ENCODE results near the gene AQP7. TPM values are rescaled to one million over a fixed set of nuclear protein-coding genes. Genes with fewer than 3 reads are reported as not detected.

Gene AQP7
- total and polyA plus RNA-seq, 3 experiments from 2014 or later = not detected

DNA sequence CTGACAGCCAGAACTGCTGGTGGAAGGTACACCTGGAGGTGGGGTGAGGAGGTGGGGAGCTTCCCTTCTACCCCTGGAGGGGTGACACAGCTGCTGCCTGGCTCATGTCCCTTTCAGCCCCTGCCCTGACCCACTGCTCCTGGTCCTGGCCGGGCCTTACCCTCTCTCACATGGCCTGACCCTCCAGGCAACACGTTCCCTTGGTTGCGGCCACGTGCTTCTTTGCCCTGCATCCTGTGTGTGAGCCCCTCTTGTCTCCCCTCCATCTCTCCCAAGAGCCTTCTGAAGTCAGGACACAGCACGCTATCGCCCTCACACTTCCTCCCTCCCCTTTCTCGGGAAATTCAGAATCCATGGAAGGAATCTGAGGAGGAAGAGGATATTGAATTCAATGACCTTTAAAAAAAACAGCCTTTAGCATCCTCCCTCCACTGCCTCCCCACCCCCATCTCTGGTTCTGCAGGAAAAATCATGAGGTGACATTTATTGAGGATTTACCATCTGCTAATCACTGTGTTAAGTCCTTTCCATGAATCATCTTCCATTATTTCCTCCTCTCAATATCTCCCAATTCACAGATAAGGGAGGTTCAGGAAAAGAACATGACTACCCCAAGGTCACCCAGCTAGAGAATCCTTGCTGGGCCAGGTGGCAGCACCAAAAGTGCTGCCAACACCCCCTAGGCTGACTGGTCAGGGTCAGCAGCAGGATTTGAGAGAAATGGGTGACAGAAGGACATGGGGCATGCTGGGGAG lies 36.7 kb upstream of the AQP7 start:
- POLR2A ChIA-PET = no interaction called here
- no peak for DNase-seq
- CTCF ChIA-PET = interaction anchor here (1.0 to 4.9 kb wide), 2 partner anchors 13 to 23 kb away, joined by 3 to 27 read pairs; no protein-coding TSS in a partner anchor
- H3K9me3 Mint-ChIP-seq = no peaks in the 10 kb centered on the region
- Histone ChIP-seq H3K9me3 (ENCODE audit: low read length) (no peaks in the 10 kb centered on the region), H3K4me3 (ENCODE audit: low read length) (no peak overlapping the region), H3K27ac (ENCODE audit: low read depth, low read length) (no peak overlapping the region), H3K4me1 (ENCODE audit: insufficient read depth, low read length) (no peaks in the 10 kb centered on the region), H3K36me3 (ENCODE audit: insufficient read depth, low read length) (peaks cover 17% of the 10 kb centered on the region), H3K27me3 (ENCODE audit: insufficient read depth, low read length, poor library complexity, severe bottlenecking) (no peaks in the 10 kb centered on the region)
- H3K36me3 Mint-ChIP-seq = peaks cover 4 to 39% (median 7%) of the 10 kb centered on the region in 3 donors
- no peaks in the 10 kb centered on the region for H3K27me3 Mint-ChIP-seq
- H3K4me3 Mint-ChIP-seq = peak overlapping the region in 1 of 7 donors; percentile 48
- peaks cover 4 to 22% (median 9%) of the 10 kb centered on the region in 3 donors for H3K4me1 Mint-ChIP-seq
- peak overlapping the region in 2 of 8 donors; percentile 29 to 43 for H3K27ac Mint-ChIP-seq

DNA sequence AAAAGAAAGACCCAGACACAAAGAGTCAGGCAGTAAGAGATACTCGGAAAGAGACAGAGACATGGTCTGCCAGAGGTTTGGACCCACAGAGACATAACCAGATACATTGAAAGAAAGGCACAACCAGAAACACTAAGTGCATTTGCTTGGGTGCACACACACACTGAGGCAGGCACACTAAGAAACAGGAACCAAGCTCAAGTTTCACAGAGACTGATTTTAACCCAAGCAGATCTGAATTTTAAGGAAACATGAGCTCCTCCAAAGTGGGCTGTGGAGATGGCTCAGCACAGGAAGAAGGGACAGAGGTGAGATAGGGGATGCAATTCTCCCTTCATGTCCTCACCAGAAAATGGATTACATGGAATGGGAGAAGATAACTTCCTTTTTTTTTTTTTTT lies 35.5 kb upstream of the AQP7 start:
- Histone ChIP-seq H3K9me3 (ENCODE audit: low read length) (no peaks in the 10 kb centered on the region), H3K4me1 (ENCODE audit: insufficient read depth, low read length) (no peaks in the 10 kb centered on the region), H3K27me3 (ENCODE audit: insufficient read depth, low read length, poor library complexity, severe bottlenecking) (no peaks in the 10 kb centered on the region), H3K27ac (ENCODE audit: low read depth, low read length) (no peak overlapping the region), H3K36me3 (ENCODE audit: insufficient read depth, low read length) (peaks cover 7% of the 10 kb centered on the region), H3K4me3 (ENCODE audit: low read length) (no peak overlapping the region)
- DNase-seq = no peak
- peak overlapping the region in 1 of 7 donors; percentile 17 for H3K4me3 Mint-ChIP-seq
- no peaks in the 10 kb centered on the region for H3K27me3 Mint-ChIP-seq
- no peaks in the 10 kb centered on the region for H3K9me3 Mint-ChIP-seq
- peaks cover 4 to 13% (median 6%) of the 10 kb centered on the region in 3 donors for H3K4me1 Mint-ChIP-seq
- ChIA-PET POLR2A (interaction anchor here (0.7 kb wide), 2 partner anchors 15 to 420 kb away, joined by 4 to 6 read pairs; no protein-coding TSS in a partner anchor), CTCF (interaction anchor here (1.3 to 4.9 kb wide), 3 partner anchors 14 to 29 kb away, joined by 4 to 27 read pairs (median 11); no protein-coding TSS in a partner anchor)
- H3K27ac Mint-ChIP-seq = peak overlapping the region in 4 of 8 donors; percentile 43 to 73 (median 65)
- H3K36me3 Mint-ChIP-seq = peaks cover 4 to 29% (median 7%) of the 10 kb centered on the region in 3 donors

DNA sequence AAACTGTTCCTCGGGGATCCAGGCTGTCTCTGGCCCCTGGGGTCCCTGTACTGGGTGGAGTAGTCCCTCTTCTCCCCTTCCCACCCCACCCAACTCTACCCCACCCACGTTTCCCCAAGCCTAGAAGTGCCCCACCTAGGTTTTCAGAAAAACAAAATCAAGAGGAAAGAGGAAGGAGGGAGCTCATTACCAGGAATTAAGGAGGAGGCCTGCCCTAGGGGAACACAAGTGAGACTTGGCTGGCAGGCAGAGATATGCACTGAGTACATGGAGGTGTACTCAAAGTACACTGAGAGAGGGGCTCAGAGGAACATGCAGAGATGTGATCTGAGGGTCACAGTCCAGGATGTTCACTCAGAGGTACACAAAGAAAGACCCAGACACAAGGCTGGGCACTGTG lies 34.8 kb upstream of the AQP7 start:
- ChIA-PET CTCF (interaction anchor here (1.3 to 4.9 kb wide), 3 partner anchors 15 to 29 kb away, joined by 4 to 27 read pairs (median 11); no protein-coding TSS in a partner anchor), POLR2A (interaction anchor here (0.7 kb wide), 1 partner anchor 19 kb away, joined by 4 read pairs; no protein-coding TSS in a partner anchor)
- H3K9me3 ChIP-seq (ENCODE audit: low read length) = no peaks in the 10 kb centered on the region
- Mint-ChIP-seq H3K36me3 (peaks cover 0 to 22% (median 7%) of the 10 kb centered on the region in 3 donors), H3K9me3 (no peaks in the 10 kb centered on the region), H3K27me3 (no peaks in the 10 kb centered on the region), H3K4me3 (no peak overlapping the region), H3K27ac (peak overlapping the region in 3 of 8 donors; percentile 4 to 29 (median 23)), H3K4me1 (peaks cover 4 to 13% (median 5%) of the 10 kb centered on the region in 3 donors)
- no peaks in the 10 kb centered on the region for H3K4me1 ChIP-seq (ENCODE audit: insufficient read depth, low read length)
- H3K27ac ChIP-seq (ENCODE audit: low read depth, low read length) = no peak overlapping the region
- DNase-seq = no peak
- no peaks in the 10 kb centered on the region for H3K36me3 ChIP-seq (ENCODE audit: insufficient read depth, low read length)
- no peaks in the 10 kb centered on the region for H3K27me3 ChIP-seq (ENCODE audit: insufficient read depth, low read length, poor library complexity, severe bottlenecking)
- H3K4me3 ChIP-seq (ENCODE audit: low read length) = no peak overlapping the region

DNA sequence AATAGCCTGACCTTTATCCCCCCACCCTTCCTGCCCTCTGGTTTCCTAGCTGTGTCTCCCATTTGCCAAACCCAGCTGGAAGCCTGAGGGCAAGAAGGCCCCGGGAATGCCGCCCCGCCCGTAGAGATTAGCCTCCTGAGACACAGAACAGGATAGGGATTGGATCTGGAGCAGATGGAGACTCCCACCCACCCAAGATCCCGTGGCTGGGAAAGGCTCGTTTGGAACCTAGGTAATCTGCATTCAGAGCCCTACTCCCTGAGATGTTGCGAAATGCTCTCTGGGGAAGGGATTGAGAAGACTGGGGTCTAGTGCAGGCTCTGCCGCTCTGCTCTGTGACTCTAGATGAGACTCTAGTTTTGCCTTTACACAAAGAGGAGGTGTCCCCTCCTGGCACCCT lies 34.1 kb upstream of the AQP7 start:
- H3K36me3 Mint-ChIP-seq = peaks cover 0 to 15% (median 7%) of the 10 kb centered on the region in 3 donors
- no peaks in the 10 kb centered on the region for H3K9me3 Mint-ChIP-seq
- POLR2A ChIA-PET = no interaction called here
- no peak overlapping the region for H3K4me3 Mint-ChIP-seq
- H3K27me3 Mint-ChIP-seq = peaks cover 0 to 2% of the 10 kb centered on the region in 2 donors
- H3K27ac Mint-ChIP-seq = peak overlapping the region in 1 of 8 donors; percentile 56
- CTCF ChIA-PET = interaction anchor here (3.0 to 4.9 kb wide), 2 partner anchors 16 to 21 kb away, joined by 11 to 27 read pairs; no protein-coding TSS in a partner anchor
- Histone ChIP-seq H3K4me1 (ENCODE audit: insufficient read depth, low read length) (no peaks in the 10 kb centered on the region), H3K27ac (ENCODE audit: low read depth, low read length) (no peak overlapping the region), H3K9me3 (ENCODE audit: low read length) (no peaks in the 10 kb centered on the region), H3K36me3 (ENCODE audit: insufficient read depth, low read length) (no peaks in the 10 kb centered on the region), H3K27me3 (ENCODE audit: insufficient read depth, low read length, poor library complexity, severe bottlenecking) (no peaks in the 10 kb centered on the region), H3K4me3 (ENCODE audit: low read length) (no peak overlapping the region)
- no peak for DNase-seq
- peaks cover 4 to 12% (median 6%) of the 10 kb centered on the region in 3 donors for H3K4me1 Mint-ChIP-seq

DNA sequence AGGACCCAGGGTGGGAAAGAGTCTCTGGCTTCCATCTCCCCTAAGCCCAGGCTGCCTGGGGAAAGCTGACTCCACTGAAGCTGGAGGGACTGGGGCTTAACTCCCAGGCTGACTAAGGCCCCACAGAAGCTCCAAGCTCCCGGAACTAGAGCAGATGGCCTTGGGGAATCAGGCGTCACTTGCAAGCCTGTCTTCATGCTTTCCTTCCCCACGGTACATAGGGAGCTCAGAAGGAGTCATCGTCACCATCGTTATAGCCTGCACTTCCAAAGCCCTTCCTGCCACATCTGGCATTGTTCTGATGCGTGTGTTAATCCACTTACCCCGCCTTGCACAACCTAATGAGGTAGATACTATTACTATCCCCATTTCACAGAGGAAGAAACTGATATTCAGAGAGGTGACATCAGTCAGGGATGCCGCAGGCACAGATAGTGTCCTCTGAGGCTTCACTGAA lies 33.5 kb upstream of the AQP7 start:
- no peaks in the 10 kb centered on the region for H3K9me3 ChIP-seq (ENCODE audit: low read length)
- no peak for DNase-seq
- ChIA-PET CTCF (interaction anchor here (1.3 to 4.9 kb wide), 3 partner anchors 8 to 20 kb away, joined by 4 to 27 read pairs (median 11); no protein-coding TSS in a partner anchor), POLR2A (no interaction called here)
- Mint-ChIP-seq H3K4me1 (peaks cover 4 to 9% (median 6%) of the 10 kb centered on the region in 3 donors), H3K27me3 (peaks cover 0 to 3% of the 10 kb centered on the region in 2 donors), H3K9me3 (no peaks in the 10 kb centered on the region), H3K36me3 (peaks cover 0 to 9% (median 6%) of the 10 kb centered on the region in 3 donors), H3K27ac (peak overlapping the region in 2 of 8 donors; percentile 4 to 37), H3K4me3 (no peak overlapping the region)
- H3K27me3 ChIP-seq (ENCODE audit: insufficient read depth, low read length, poor library complexity, severe bottlenecking) = no peaks in the 10 kb centered on the region
- no peaks in the 10 kb centered on the region for H3K36me3 ChIP-seq (ENCODE audit: insufficient read depth, low read length)
- H3K4me1 ChIP-seq (ENCODE audit: insufficient read depth, low read length) = no peaks in the 10 kb centered on the region
- H3K4me3 ChIP-seq (ENCODE audit: low read length) = no peak overlapping the region
- no peak overlapping the region for H3K27ac ChIP-seq (ENCODE audit: low read depth, low read length)

DNA sequence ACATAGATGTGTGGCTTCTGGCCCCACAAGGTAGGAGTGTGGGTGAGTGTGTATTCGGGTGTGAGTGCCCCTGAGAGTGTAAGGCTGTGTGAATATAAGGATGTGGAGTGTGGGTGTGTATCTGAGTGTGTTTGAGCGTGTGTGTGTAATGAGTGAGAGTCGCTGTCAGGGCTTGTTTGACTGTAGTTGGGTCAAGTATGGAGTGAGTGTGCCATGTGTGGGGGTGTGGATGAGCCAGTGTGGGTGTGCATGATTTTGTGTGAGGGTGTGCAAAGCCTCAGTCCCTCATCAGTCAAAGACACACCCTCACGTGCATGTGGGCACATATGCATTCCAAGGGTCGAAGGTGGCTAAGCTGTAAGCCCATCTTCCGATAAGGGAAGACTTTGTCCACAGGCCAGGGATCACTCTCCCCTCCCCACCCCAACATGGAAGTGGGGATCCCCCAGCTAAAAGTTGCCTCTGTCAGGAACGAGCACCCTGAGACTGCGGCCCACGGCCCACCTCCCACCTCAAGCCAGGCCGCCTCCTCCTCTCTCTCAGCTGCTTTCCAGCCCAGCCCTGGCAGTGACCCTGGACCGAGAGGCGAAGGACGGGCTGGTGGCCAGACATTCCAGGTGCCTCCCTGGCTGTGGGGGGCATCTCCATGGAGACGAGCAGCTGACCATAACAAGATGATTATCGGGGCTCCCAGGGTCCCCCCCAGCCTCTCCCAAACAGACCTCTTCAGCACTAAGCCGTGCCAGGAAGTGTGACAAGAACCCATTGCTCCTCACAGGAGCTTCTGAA lies 32.1 kb upstream of the AQP7 start:
- Histone ChIP-seq H3K4me1 (ENCODE audit: insufficient read depth, low read length) (no peaks in the 10 kb centered on the region), H3K36me3 (ENCODE audit: insufficient read depth, low read length) (no peaks in the 10 kb centered on the region), H3K27ac (ENCODE audit: low read depth, low read length) (no peak overlapping the region), H3K9me3 (ENCODE audit: low read length) (no peaks in the 10 kb centered on the region), H3K27me3 (ENCODE audit: insufficient read depth, low read length, poor library complexity, severe bottlenecking) (no peaks in the 10 kb centered on the region), H3K4me3 (ENCODE audit: low read length) (no peak overlapping the region)
- no peak for DNase-seq
- no peaks in the 10 kb centered on the region for H3K36me3 Mint-ChIP-seq
- no peak overlapping the region for H3K4me3 Mint-ChIP-seq
- H3K9me3 Mint-ChIP-seq = no peaks in the 10 kb centered on the region
- ChIA-PET CTCF (interaction anchor here (0.9 to 4.9 kb wide), 3 partner anchors 10 to 19 kb away, joined by 4 to 27 read pairs (median 4); no protein-coding TSS in a partner anchor), POLR2A (no interaction called here)
- H3K4me1 Mint-ChIP-seq = peaks cover 0 to 6% (median 6%) of the 10 kb centered on the region in 3 donors
- H3K27ac Mint-ChIP-seq = peak overlapping the region in 3 of 8 donors; percentile 18 to 67 (median 26)
- peaks cover 0 to 3% of the 10 kb centered on the region in 2 donors for H3K27me3 Mint-ChIP-seq

DNA sequence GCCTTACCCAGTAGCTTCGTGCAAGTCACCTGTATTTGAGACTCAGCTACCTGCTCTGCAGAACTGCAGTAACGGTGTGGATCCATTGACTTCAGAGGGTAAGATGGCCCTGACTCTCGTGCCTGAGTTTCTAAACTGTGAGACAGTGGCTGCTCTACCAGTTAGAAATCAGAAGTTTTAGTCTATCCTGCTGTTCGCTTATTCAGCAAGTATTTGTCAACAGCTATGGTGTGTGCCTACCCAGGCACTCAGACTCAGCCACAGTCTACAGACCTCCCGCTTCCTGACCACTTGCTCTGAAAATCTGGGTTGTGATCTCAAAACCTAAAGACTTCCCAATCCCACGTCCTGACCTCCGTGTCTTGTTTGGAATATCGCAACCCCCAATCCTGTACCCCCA lies 31.5 kb upstream of the AQP7 start:
- Mint-ChIP-seq H3K9me3 (no peaks in the 10 kb centered on the region), H3K36me3 (no peaks in the 10 kb centered on the region), H3K27me3 (peaks cover 0 to 3% of the 10 kb centered on the region in 2 donors), H3K27ac (peak overlapping the region in 2 of 8 donors; percentile 41 to 67), H3K4me1 (peaks cover 0 to 6% (median 6%) of the 10 kb centered on the region in 3 donors), H3K4me3 (no peak overlapping the region)
- no peak for DNase-seq
- H3K4me3 ChIP-seq (ENCODE audit: low read length) = no peak overlapping the region
- H3K27ac ChIP-seq (ENCODE audit: low read depth, low read length) = no peak overlapping the region
- no peaks in the 10 kb centered on the region for H3K36me3 ChIP-seq (ENCODE audit: insufficient read depth, low read length)
- ChIA-PET CTCF (interaction anchor here (0.9 to 4.9 kb wide), 4 partner anchors 18 to 21 kb away, joined by 3 to 27 read pairs (median 6); no protein-coding TSS in a partner anchor), POLR2A (no interaction called here)
- no peaks in the 10 kb centered on the region for H3K27me3 ChIP-seq (ENCODE audit: insufficient read depth, low read length, poor library complexity, severe bottlenecking)
- H3K9me3 ChIP-seq (ENCODE audit: low read length) = no peaks in the 10 kb centered on the region
- H3K4me1 ChIP-seq (ENCODE audit: insufficient read depth, low read length) = no peaks in the 10 kb centered on the region

Data from CD8-positive, alpha-beta memory T cell (primary cell).